ENCODE data around the gene FNDC5. TPM values are rescaled to one million over a fixed set of nuclear protein-coding genes. Genes with fewer than 3 reads are reported as not detected.

The FNDC5 gene
- total and polyA plus RNA-seq, 2 of the 13 experiments (the other 11 are each of a cell fraction or from before 2014, with no cell fraction given) = 1.4 to 3.1 TPM

DNA sequence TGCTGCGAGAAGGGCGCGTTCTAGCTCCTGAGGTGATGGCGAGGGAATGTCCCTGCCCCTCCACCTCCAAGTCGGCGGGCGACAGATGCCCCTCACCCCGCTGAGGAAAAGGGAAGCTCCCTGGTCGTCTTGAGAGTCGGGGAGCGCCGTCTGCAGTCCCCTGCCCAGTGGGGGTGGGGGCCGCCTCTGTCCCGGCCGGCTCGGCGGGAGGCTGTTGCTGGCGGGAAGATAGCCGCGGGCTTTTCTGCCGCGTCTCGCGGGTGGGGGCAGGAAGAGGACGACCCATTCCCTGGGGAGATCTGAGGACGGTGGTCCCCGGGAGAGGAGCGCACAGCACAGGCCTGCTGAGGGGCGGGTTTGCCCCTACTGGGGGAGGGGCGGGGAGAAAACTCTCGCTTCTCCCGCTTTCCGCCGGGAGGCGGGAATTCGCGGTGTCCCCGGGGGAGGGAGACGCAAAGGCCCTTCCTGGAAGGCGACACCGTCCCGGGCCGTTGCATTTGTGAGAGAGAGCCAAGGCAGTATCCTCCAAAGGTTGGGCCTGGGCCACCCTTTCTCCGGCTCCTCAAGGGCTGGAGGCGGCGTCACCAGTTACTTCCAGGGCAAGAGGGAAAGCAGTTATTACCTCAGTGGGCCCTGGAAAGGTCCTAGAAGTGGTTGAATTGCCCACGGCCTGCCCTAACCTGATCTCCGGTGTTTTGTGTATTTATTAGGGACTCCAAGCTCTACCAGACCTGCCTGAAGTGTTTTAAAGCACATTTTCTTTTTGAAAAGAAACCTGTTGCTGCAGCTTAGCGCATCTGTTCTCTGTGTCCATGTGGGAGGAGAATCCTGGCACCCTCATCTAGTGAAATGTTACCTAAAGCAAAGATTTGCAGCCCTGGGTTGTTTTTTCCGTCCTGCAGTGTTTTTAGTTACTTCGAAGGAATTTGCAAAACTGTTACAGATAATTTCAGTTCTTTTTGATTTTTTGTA lies 52.6 kb downstream of the FNDC5 start (continued):
- TF ChIP-seq IKZF5 (CRISPR knock-in tag; IDR thresholded peaks at IDR 0.05) (no peak), NPAS2 (CRISPR knock-in tag; IDR thresholded peaks at IDR 0.05; ENCODE audit: borderline replicate concordance) (no peak), ZNF772 (CRISPR knock-in tag; IDR thresholded peaks at IDR 0.05) (no peak), TCF7L2 (IDR thresholded peaks at IDR 0.05; ENCODE audit: low read depth, low read length) (no peak), ZNF124 (CRISPR knock-in tag; IDR thresholded peaks at IDR 0.05) (no peak; the same call in 1 of the 2 replicates), NFKB2 (CRISPR knock-in tag; IDR thresholded peaks at IDR 0.05; ENCODE audit: borderline replicate concordance) (peak; percentile 29; the same call in 1 of the 2 replicates), PAWR (CRISPR knock-in tag; IDR thresholded peaks at IDR 0.05; ENCODE audit: borderline replicate concordance) (no peak), ZNF12 (CRISPR knock-in tag; IDR thresholded peaks at IDR 0.05) (no peak), THRA (CRISPR knock-in tag; IDR thresholded peaks at IDR 0.05; ENCODE audit: borderline replicate concordance) (no peak), ARNT2 (CRISPR knock-in tag; IDR thresholded peaks at IDR 0.05; ENCODE audit: low read depth) (no peak), POLR2G (IDR thresholded peaks at IDR 0.05; ENCODE audit: low read depth, low read length) (peak; percentile 66), FLYWCH1 (CRISPR knock-in tag; IDR thresholded peaks at IDR 0.05) (no peak), NFYB (CRISPR knock-in tag; IDR thresholded peaks at IDR 0.05) (no peak), ZNF205 (CRISPR knock-in tag; IDR thresholded peaks at IDR 0.05) (no peak), ZNF275 (CRISPR knock-in tag; IDR thresholded peaks at IDR 0.05; ENCODE audit: borderline replicate concordance) (peak; percentile 77; the same call in 1 of the 2 replicates), ZNF335 (CRISPR knock-in tag; IDR thresholded peaks at IDR 0.05) (no peak), ZNF816 (CRISPR knock-in tag; IDR thresholded peaks at IDR 0.05; ENCODE audit: borderline replicate concordance) (no peak), YEATS2 (CRISPR knock-in tag; IDR thresholded peaks at IDR 0.05; ENCODE audit: borderline replicate concordance) (peak; percentile 56; the same call in 1 of the 2 replicates), XRCC5 (optimal IDR thresholded peaks at IDR 0.05; ENCODE audit: low read length) (no peak)
- TF ChIP-seq, protein P1, sequence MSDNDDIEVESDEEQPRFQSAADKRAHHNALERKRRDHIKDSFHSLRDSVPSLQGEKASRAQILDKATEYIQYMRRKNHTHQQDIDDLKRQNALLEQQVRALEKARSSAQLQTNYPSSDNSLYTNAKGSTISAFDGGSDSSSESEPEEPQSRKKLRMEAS (IDR thresholded peaks at IDR 0.05) = no peak; the same call in none of the 2 replicates
- TF ChIP-seq, protein P2, sequence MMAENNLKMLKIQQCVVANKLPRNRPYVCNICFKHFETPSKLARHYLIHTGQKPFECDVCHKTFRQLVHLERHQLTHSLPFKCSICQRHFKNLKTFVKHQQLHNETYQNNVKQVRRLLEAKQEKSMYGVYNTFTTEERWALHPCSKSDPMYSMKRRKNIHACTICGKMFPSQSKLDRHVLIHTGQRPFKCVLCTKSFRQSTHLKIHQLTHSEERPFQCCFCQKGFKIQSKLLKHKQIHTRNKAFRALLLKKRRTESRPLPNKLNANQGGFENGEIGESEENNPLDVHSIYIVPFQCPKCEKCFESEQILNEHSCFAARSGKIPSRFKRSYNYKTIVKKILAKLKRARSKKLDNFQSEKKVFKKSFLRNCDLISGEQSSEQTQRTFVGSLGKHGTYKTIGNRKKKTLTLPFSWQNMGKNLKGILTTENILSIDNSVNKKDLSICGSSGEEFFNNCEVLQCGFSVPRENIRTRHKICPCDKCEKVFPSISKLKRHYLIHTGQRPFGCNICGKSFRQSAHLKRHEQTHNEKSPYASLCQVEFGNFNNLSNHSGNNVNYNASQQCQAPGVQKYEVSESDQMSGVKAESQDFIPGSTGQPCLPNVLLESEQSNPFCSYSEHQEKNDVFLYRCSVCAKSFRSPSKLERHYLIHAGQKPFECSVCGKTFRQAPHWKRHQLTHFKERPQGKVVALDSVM (CRISPR knock-in tag; IDR thresholded peaks at IDR 0.05) = no peak
- TF ChIP-seq, protein P3, sequence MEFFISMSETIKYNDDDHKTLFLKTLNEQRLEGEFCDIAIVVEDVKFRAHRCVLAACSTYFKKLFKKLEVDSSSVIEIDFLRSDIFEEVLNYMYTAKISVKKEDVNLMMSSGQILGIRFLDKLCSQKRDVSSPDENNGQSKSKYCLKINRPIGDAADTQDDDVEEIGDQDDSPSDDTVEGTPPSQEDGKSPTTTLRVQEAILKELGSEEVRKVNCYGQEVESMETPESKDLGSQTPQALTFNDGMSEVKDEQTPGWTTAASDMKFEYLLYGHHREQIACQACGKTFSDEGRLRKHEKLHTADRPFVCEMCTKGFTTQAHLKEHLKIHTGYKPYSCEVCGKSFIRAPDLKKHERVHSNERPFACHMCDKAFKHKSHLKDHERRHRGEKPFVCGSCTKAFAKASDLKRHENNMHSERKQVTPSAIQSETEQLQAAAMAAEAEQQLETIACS (CRISPR knock-in tag; IDR thresholded peaks at IDR 0.05) = no peak
